Liver (tissue), 9 donors: ENCODE results near the gene IRGQ. TPM values are rescaled to one million over a fixed set of nuclear protein-coding genes. Genes with fewer than 3 reads are reported as not detected.

ENCODE experiments used
- DNase-seq: peaks from one replicate; pipeline ENCODE4 v3.0.0-alpha.2; 2017; ENCODE audit warnings: low spot score
- H3K27ac ChIP-seq, 2 donors: one replicate each; pipeline ENCODE4 v1.7.0; 2013; ENCODE audit warnings: inconsistent platforms in 2 of 2, low read length in 2 of 2, control low read depth in 1 of 2, low read depth in 1 of 2, mild to moderate bottlenecking in 1 of 2
- H3K27me3 ChIP-seq, 4 donors: one replicate each; pipeline versions ENCODE4 v1.6.1 to v1.7.0; 2013; ENCODE audit warnings: low read length in 3 of 4, inconsistent platforms in 1 of 4, mild to moderate bottlenecking in 1 of 4, moderate library complexity in 1 of 4; ENCODE audit not compliant: control insufficient read depth in 4 of 4, insufficient read depth in 4 of 4
- H3K36me3 ChIP-seq, 4 donors: one replicate each; pipeline versions ENCODE4 v1.6.1 to v1.7.0; 2013; ENCODE audit warnings: low read length in 3 of 4, mild to moderate bottlenecking in 3 of 4, low read depth in 1 of 4, moderate library complexity in 1 of 4; ENCODE audit not compliant: control insufficient read depth in 4 of 4, insufficient read depth in 3 of 4
- H3K4me1 ChIP-seq, 4 donors: one replicate each; pipeline versions ENCODE4 v1.6.1 to v1.7.0; 2013; ENCODE audit warnings: low read length in 3 of 4, mild to moderate bottlenecking in 3 of 4, moderate library complexity in 1 of 4; ENCODE audit not compliant: control insufficient read depth in 4 of 4, insufficient read depth in 4 of 4
- H3K4me3 ChIP-seq, 3 donors: one replicate each; pipeline versions ENCODE4 v1.6.1 to v1.7.0; 2013; ENCODE audit warnings: low read length in 3 of 3, control low read depth in 1 of 3, low read depth in 1 of 3, mild to moderate bottlenecking in 1 of 3
- H3K9ac ChIP-seq, 2 donors: one replicate each; pipeline ENCODE4 v1.7.0; 2013; ENCODE audit warnings: low read length in 2 of 2, mild to moderate bottlenecking in 2 of 2, moderate library complexity in 2 of 2, control low read depth in 1 of 2, low read depth in 1 of 2
- H3K9me3 ChIP-seq, 4 donors: one replicate each; pipeline versions ENCODE4 v1.6.1 to v1.7.0; 2013; ENCODE audit warnings: low read length in 3 of 4; ENCODE audit not compliant: control insufficient read depth in 4 of 4
- ATF3 ChIP-seq: IDR thresholded peaks from 2 replicates; pipeline ENCODE4 v1.6.1; 2016; ENCODE audit warnings: antibody characterized with exemption
- CTCF ChIP-seq: fragments of 150-350 bp; IDR thresholded peaks from 2 replicates; pipeline ENCODE4 v1.5.1; 2017; ENCODE audit warnings: improper control_type of control experiment, low read depth, low read length; ENCODE audit not compliant: missing input control
- EGR1 ChIP-seq, 2 donors: IDR thresholded peaks; 2 replicates each; pipeline ENCODE4 v1.6.1; 2016 to 2018; ENCODE audit warnings: antibody characterized with exemption in 2 of 2, low read depth in 2 of 2
- FOXA1 ChIP-seq: IDR thresholded peaks from 2 replicates; pipeline ENCODE4 v1.6.1; 2016; ENCODE audit warnings: antibody characterized with exemption
- FOXA2 ChIP-seq: IDR thresholded peaks from 2 replicates; pipeline ENCODE4 v1.6.1; 2016; ENCODE audit warnings: antibody characterized with exemption
- GABPA ChIP-seq, 2 donors: IDR thresholded peaks in 1 of 2; conservative IDR thresholded peaks in 1 of 2; 2 replicates each; pipeline ENCODE4 v1.6.1; 2016; ENCODE audit warnings: antibody characterized with exemption in 2 of 2, mild to moderate bottlenecking in 1 of 2, moderate library complexity in 1 of 2
- HNF4A ChIP-seq, 2 donors: conservative IDR thresholded peaks; 2 replicates each; pipeline ENCODE4 v1.6.1; 2016; ENCODE audit warnings: antibody characterized with exemption in 2 of 2, mild to moderate bottlenecking in 2 of 2
- HNF4G ChIP-seq: IDR thresholded peaks from 2 replicates; pipeline ENCODE4 v1.6.1; 2016; ENCODE audit warnings: antibody characterized with exemption
- JUND ChIP-seq, 2 donors: IDR thresholded peaks; 2 replicates each; pipeline ENCODE4 v1.6.1; 2016; ENCODE audit warnings: antibody characterized with exemption in 2 of 2
- MAX ChIP-seq: IDR thresholded peaks from 2 replicates; pipeline ENCODE4 v1.6.1; 2016; ENCODE audit warnings: antibody characterized with exemption
- NR2F2 ChIP-seq: IDR thresholded peaks from 2 replicates; pipeline ENCODE4 v1.6.1; 2016; ENCODE audit warnings: antibody characterized with exemption
- RAD21 ChIP-seq, 2 donors: IDR thresholded peaks; 2 replicates each; pipeline ENCODE4 v1.6.1; 2016; ENCODE audit warnings: antibody characterized with exemption in 2 of 2, mild to moderate bottlenecking in 2 of 2
- REST ChIP-seq: IDR thresholded peaks from 2 replicates; pipeline ENCODE4 v1.6.1; 2016; ENCODE audit warnings: antibody characterized with exemption, mild to moderate bottlenecking
- RXRA ChIP-seq, 2 donors: IDR thresholded peaks; 2 replicates each; pipeline ENCODE4 v1.6.1; 2017 to 2018; ENCODE audit warnings: antibody characterized with exemption in 2 of 2, mild to moderate bottlenecking in 1 of 2
- SP1 ChIP-seq: IDR thresholded peaks from 2 replicates; pipeline ENCODE4 v1.6.1; 2018; ENCODE audit warnings: antibody characterized with exemption, mild to moderate bottlenecking
- TAF1 ChIP-seq: conservative IDR thresholded peaks from 2 replicates; pipeline ENCODE4 v1.6.1; 2016; ENCODE audit warnings: antibody characterized with exemption, mild to moderate bottlenecking
- YY1 ChIP-seq: IDR thresholded peaks from 2 replicates; pipeline ENCODE4 v1.6.1; 2016; ENCODE audit warnings: antibody characterized with exemption, mild to moderate bottlenecking
- ZBTB33 ChIP-seq: IDR thresholded peaks from 2 replicates; pipeline ENCODE4 v1.6.1; 2016; ENCODE audit warnings: antibody characterized with exemption
- WGBS: extraction: QIAGEN DNeasy Blood & Tissue Kit; methylation state at CpG from one replicate; pipeline ENCODE4 v1.1.7; 2013; 5-methylcytosine and 5-hydroxymethylcytosine counted together
- polyA plus RNA-seq, 2 donors: library from polyadenylated mRNA; stranded (reverse) in 1 of 2; unstranded in 1 of 2; fragments of 200-250 nt in 1 of 2; fragments of >200 nt in 1 of 2; fragmentation: Nextera tagmentation in 1 of 2; extraction: Ambion mirVana in 1 of 2; gene quantifications; one replicate each; pipeline versions ENCODE4 v1.2.1 to v1.2.3, GENCODE V29; 2013 to 2015
- total RNA-seq, 2 donors: library from RNA; depleted of rRNA; stranded (reverse); fragments of >200 nt; gene quantifications; one replicate each; pipeline ENCODE4 v1.2.3, GENCODE V29; 2014
- donor health status: healthy.
- donor health status: healthy.
- donor health status: healthy.
- donor health status: healthy.
- donor health status: healthy.

Gene IRGQ
- total and polyA plus RNA-seq, 4 donors = 2.8 to 15.5 (median 5.2) TPM

- Histone ChIP-seq H3K4me3 (no peak overlapping the region), H3K27me3 (no peaks in the 10 kb centered on the region), H3K9me3 (no peaks in the 10 kb centered on the region), H3K36me3 (no peaks in the 10 kb centered on the region), H3K27ac (no peak overlapping the region), H3K9ac (no peak overlapping the region), H3K4me1 (peaks cover 0 to 2% (median under 1%) of the 10 kb centered on the region in 4 donors)
- DNase-seq = no peak
- WGBS = 86% methylated on average over 5 of the region's 5 CpGs
- TF ChIP-seq CTCF (no peak), ZBTB33 (no peak), FOXA2 (no peak), RAD21 (IDR thresholded peaks at IDR 0.05) (no peak), NR2F2 (no peak), REST (no peak), MAX (no peak), JUND (IDR thresholded peaks at IDR 0.05) (no peak), EGR1 (IDR thresholded peaks at IDR 0.05; ENCODE audit: low read depth in 2 of 2) (no peak), HNF4A (conservative IDR thresholded peaks at IDR 0.05) (no peak), TAF1 (no peak), YY1 (no peak), ATF3 (no peak), HNF4G (no peak), FOXA1 (no peak), SP1 (no peak), RXRA (IDR thresholded peaks at IDR 0.05) (no peak), GABPA (IDR thresholded peaks at IDR 0.05 in 1 of 2, conservative IDR thresholded peaks at IDR 0.05 in 1 of 2) (no peak)
Measured at GRCh38 chr19:43634068-43634467, 38.1 kb upstream of the IRGQ start.
